HG02763 (cell line): ENCODE results near the gene DAB2.
A peak's percentile ranks its signal among the peaks of the same experiment; 100 is the strongest.

ENCODE experiments used
- ATAC-seq: cut with Tn5 transposase; IDR thresholded peaks from one replicate; pipeline ENCODE4 v1.9.1; 2021; ENCODE audit warnings: mild to moderate bottlenecking, moderate library complexity; ENCODE audit not compliant: unreplicated experiment

Gene DAB2

DNA sequence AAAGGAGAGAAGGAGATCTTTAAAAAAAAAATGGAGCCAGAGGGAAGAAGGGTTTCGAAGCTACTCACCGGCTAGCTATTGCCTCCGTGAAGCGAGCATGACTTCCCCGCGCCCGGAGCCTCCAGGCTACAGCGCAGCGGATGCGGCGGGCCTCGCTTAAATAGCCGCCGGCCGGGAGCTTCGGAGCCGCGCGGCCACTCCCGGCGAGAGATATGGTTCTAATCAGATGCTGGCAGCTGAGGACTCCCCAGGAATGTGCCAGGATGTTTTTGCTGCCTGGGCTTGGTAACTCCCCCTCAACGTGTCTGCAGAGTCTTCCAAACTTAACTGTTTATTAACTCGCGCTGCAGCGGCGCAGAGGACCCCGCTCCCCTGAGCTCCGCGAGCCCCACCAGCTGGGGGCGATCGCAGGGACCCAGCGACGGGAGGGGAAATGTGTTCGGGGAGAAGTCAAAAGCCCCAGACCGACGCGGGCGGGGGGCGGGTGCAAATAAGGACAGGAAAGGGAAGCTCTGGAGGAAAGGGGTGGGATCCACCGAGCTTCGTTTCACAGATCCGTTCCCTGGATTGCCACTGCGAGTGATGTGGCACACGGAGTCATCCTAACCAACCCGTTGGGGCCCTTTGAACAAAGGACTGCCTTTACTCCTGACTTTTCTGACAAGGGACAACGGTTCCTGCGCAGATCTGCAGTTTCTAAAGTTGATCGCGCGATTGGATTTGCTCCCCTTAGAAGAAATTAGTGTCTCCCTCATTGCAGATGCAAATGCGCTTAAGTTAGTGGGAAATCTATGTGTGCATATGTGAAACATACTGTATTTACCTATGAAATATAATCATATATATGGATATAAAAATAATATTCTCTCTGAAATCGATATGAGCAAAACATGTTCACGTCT, at the start of gene DAB2:
DAB2 (minus strand) TSS at position 245 of the 902 bp plus-strand sequence. CDS start 30,660 bp downstream, outside the sequence.
- ATAC-seq, result no peak

- ATAC-seq, result no peak
Observed at GRCh38 chr5:39473156-39473775, 48.5 kb upstream of the DAB2 start.

- ATAC-seq, result no peak
Observed at GRCh38 chr5:39471836-39472508, 47.2 kb upstream of the DAB2 start.

GRCh38 chr5:39470811-39471210, 46.0 kb upstream of the DAB2 start:
- no peak for ATAC-seq

DNA sequence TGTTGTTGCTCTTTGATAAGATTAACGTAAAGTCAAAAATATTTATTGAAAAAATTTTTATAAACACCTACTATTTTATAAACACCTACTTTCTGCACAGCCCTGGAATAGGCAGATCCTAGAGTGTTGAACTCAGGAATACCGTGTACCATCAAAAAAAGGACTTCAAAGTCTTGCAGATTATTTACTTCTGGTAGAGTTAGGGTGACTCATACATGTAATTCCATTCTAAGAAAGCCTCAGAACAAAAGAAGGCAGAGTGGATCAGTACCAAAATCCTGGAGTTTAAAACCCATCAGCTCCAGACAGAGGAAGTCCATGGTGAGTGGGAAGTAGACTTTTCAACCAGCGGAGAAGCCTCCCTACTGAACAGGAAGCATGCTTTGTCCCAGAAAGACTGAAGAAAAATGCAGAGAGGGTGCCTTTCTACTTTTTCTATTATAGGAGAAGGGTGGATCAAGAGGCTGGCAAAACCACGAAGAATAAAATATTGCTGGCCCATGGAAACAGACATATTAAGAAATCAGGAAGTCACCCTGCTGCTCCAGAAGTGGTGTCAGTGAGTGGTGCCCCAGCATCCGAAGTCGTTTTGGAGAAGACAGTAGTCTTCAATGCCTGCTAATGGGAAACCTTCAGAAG, 45.1 kb upstream of the DAB2 start:
- no peak for ATAC-seq

DNA sequence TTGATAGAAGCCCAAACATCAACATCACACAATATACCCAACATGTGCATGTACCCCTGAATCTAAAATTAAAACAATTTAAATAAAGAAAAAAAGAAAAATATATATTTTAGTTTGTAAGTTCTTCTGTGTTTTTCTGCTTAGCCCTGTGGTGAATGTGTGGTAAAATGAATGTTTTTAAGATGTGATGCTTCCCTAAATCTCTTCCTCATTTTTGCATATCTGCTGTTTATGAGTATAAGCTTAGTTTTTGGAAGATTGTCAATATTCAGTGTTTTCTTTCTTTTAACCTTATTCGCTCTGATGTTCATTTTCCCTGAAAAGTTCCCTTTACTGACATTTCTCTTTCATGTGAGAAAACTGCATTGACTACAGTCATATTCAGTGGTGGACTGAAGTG, 44.4 kb upstream of the DAB2 start:
- no peak for ATAC-seq

DNA sequence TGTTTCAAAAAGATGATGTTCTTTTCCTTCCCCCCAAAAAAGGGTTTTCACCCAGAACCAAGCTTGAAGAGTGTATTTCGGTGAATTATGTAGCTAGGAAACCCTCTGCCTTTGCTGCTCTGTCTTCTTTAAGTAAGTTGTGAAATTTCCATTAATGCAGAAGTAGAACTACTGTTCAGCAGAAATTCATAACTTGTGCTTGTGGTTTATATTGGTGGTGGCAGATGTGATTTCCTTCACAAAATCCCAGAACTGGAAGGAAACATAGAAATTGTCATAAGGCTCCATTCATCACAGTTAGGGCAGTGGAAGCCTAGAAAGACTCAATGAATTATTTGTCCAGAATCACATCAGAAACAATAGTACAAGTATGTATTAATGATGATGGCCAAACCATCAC, 42.1 kb upstream of the DAB2 start:
- no peak for ATAC-seq

DNA sequence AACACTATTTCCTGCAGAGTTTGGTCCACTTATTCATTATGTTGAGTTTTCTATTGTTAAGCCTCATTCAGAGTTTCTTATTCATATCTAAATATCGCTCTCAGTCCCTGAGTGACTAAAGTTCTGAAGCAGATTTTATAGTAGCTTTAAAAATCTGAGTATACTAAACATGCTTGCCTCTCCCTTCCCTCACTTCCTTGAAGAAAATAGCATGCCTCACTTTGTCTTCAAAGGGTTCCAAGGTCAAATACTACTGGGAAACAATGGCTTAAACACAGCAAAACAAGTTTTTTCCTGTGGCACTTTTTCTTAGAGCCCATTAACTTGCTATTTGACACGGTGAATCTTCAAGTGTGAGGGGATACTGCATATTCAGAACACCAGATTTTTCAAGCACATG, 41.1 kb upstream of the DAB2 start:
- no peak for ATAC-seq

GRCh38 chr5:39465097-39465496, 40.3 kb upstream of the DAB2 start:
- no peak for ATAC-seq

GRCh38 chr5:39464088-39464487, 39.3 kb upstream of the DAB2 start:
- no peak for ATAC-seq

DNA sequence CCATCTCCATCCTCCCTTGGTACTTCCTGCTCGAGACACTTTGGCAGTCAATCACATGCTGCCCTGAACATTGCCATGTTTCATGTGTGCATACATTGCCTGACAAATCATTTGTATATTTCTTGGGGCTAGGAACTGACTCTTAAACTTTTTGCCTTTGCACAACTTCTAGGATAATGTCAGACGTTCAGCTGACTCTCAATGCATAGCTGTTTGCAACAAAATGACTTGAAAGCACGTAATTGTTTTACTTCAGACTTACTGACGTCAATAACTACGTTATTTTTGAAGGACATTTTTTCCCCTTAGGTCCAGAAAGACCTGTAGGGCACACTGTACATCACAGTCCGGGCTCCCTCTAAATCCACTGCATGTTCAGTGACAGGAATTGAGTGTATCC, 37.4 kb upstream of the DAB2 start:
- no peak for ATAC-seq

- ATAC-seq, result peak; percentile 99
Observed at GRCh38 chr5:39461007-39461682, 36.4 kb upstream of the DAB2 start.

DNA sequence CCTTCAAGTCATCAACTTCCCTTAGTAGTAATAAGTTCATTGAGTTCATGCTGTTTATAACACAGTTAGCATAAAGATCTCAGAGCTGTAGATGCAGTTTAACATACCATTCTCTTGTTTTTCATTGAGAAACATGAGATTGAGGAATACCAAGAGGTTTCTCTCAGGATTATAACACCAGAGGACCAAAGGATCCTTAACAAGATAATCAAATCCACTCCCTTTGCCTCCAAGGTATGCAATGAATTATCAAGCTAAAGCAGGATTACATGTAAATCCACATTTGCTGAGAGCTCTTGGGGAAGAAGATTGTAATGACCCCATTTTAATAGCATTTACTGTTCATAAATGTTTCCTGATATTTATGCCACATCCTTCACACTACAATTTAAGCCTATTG, 35.1 kb upstream of the DAB2 start:
- no peak for ATAC-seq

- no peak for ATAC-seq
Observed at GRCh38 chr5:39459071-39459470, 34.3 kb upstream of the DAB2 start.

DNA sequence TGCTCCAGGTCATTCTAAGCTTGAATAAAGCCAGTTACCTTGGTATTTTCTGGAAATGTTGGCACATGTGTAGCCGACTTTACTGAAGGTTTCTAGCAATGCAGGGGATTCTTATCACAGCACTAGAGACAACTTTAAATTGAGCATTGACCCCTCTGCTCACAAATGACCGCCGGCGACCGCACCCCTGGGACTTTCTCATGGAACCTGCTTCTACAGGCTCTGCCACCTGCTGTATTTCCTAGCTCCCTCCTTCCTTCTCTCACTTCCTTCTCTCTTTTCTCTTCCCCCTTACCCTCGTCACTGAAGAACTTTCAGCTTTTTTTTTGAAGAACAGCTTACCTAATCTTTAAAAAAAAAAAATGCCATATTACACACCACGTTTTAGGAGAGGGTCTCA, 30.9 kb upstream of the DAB2 start:
- no peak for ATAC-seq

DNA sequence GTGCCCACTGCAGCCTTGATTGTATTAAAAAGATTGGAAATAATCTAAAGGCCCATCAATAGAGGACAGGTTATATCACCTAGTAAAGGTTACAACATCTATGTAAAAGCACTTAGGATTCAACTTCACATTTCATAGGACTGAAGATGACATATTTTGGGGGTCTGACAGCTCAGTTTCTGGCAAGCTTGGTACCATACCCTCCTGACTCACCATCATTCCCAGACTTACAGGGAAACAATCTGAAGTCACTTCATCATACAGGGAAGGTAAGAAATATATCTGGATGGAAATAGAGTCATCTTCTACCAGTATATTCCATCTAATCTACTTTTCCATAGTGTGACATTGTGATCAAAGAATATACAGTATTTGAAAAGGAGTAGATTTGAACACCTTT, 28.8 kb upstream of the DAB2 start:
- ATAC-seq, result no peak

GRCh38 chr5:39452846-39453245, 28.1 kb upstream of the DAB2 start:
- no peak for ATAC-seq

DNA sequence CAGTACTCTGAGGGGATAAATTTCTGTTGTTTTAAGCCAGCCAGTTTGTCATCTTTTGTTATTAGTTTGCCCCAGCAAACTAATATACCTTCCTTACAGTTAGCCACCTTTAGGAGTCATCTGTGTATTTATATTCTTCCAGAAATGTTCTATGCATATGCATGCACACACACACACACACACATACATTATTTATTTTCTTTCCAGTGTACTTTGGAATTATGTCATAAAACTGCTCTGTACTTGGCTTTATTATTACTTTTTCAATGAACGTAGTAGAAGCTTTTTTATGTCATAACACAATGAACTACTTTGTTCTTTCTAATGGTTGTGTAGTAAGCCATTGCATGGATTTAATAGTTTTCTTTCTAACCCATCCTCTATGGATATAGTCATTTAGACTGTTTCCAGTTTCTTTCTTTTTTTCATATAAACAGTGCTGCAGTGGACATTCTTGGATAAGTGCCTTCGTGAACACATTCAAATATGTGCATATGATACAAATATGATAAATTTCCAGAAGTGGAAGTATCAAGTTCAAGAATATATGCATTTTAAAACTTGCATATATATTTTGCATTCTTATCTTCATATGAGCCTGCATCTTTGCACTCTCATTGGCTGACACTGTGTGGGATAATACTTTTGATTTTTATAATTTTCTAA, 26.6 kb upstream of the DAB2 start:
- no peak for ATAC-seq

DNA sequence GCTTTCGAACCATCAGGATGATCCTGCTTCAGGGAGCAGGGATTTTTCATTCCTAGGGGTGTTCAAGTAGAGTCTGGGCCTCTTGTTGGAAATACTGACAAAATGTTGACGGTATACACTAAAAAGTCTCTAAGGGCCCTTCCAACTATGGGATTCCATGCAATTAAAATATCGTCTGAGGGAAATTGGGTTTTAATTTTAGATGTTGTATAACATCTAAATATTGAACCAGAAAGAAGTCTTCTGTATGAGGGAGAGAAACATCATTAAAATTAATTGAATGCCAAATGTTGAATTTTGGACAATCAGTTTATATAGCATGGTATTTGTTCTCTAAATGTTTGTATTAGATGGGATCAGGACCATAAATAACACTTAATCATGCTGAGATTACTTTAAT, 25.7 kb upstream of the DAB2 start:
- no peak for ATAC-seq

DNA sequence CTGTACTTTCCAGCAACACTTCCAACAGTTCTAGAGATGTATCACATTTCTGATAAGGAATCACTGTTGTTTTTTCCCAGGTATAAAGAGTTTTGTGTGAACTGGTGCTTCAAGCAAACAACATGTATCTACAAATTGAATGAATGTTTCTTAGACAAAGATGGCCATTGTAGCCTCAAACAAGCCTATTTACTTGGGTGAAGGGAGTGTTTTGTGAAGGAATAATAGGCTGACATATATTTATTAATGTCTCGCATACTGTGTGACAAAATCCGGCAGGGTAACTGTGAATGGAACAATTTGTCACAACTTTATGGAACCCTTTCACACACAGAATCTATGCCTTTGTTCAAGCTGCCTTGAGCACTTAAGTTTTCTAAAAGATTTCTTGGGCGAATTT, 24.8 kb upstream of the DAB2 start:
- ATAC-seq, result no peak
